NCI-H2227 (cell line): ENCODE data around the gene DUOX2.
"Not testable (repeated sequence)": the region's sequence is repeated elsewhere in the genome, so short reads cannot be mapped to it uniquely, and the experiment has no call there.

Source experiments
- DNase-seq: peaks from one replicate; lab custom pipeline; 2025; ENCODE audit not compliant: unreplicated experiment; lab: John Stamatoyannopoulos, UW

DUOX2 gene

DNA sequence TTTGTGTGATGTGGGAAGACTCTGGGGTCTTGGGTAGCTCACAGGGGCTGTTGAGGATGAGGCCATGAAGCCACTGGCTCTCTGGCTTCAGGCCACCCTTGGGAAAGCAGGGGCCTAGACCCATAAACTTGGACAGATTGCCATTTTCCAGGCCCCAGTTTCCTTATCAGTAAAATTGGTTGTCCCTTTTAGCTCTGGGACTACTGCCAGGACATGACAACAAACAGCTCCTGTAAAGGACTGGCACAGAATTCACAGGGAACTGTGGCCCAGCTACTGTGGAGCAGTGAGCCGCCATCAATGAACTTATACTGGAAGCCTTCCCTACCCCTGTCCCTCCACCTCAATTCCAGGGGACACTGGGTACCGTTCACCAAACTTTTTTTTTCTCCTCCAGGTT is 36.6 kb downstream of the DUOX2 start:
- DNase-seq = not testable (repeated sequence)

DNA sequence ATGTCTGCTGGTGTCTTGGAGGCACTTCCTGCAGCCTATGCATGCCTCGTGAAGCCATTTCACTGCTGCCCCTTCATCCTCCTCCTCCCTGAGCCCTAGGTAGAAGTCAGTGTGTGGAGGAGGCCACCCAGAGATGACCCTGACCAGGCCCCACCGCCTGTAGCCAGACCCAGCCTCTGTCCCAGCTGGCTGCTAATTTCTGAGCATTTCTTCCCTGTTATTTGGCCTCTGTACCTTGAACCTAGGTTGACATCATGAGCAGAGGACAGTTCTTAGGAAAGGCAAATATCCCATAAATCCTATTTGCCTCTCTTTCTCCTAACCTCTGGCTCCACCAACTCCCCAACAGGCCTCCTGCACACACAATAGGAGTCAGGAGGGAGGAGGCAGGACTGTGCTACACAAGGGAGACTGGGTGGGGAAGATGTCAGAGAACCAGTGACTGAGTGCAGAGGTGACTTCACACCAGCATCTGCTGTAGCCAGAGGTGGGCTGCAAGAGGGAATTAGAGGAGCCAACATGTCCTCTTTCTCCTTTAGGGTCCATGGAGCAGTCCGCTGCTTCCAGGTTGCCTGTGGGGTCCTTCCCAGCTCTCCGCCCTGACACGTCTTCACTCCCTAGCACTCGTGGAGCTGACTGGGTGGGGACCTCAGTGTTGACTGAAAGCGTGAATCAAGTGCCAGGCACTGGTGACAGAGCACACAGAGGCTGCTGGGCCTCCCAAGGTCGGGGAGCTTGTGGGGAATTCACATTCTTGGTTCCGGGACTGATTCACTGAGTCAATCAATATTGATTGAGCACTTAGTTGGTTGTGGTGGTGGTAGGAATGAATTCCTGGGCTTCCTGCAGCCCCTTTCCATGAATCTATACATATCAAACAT is 38.3 kb downstream of the DUOX2 start:
- not testable (repeated sequence) for DNase-seq

DNA sequence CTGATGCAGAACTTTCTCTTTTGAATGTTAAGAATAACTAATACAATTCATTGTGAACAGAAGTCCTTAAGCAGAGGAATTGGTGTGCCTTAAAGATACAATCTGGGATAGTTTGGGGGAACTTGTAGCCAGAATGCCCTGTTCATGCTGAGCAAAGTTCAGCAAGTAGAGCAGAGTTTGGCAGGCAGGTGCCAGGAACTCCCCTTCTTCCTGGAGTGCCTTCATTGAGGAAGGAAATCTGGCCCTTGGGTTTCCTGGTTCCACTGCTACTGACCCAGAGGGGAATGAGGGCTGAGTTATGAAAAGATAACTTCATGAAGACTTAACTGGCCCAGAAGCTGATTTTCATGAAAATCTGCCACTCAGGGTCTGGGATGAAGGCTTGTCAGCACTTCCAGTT is 40.4 kb downstream of the DUOX2 start:
- not testable (repeated sequence) for DNase-seq

DNA sequence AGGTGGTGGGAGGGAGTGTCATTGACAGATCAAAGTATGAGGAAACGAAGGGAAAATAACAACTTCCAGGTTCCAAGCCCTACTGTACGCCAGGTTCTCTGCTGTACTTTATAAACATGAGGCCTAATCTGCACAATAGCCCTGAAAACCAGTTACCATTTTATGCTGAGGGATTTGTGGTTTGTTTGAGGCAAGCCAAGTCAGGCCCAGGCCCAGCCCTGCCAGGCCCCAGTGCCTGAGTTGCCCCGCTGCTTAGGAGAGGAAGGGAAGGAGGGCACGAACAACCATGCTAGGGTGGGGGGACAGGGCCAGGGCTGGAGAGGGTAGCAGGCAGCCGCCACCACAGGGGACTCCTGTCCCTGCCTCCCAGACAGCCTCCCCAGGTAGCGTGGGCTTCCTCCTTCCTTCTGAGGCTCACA is 44.0 kb downstream of the DUOX2 start:
- not testable (repeated sequence) for DNase-seq

DNA sequence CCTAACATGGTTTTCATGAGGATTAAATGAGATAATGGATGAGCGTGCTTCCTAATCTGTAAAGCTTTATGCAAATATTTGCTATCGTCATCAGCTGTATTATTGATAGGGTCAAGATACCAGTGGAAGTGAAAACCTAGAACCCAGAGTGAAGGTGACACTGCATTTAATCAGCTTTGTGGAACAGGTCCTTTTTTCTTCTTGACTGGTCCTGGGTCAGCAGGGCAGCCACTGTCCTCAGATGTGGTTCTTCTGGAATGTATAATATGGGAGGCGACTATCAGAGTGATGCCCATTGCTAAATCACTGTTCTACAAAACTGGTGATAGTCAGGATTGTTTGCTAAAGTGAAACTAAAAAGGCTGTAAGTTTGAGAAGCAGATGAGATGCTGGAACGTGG is 49.6 kb downstream of the DUOX2 start:
- DNase-seq = no peak

DNA sequence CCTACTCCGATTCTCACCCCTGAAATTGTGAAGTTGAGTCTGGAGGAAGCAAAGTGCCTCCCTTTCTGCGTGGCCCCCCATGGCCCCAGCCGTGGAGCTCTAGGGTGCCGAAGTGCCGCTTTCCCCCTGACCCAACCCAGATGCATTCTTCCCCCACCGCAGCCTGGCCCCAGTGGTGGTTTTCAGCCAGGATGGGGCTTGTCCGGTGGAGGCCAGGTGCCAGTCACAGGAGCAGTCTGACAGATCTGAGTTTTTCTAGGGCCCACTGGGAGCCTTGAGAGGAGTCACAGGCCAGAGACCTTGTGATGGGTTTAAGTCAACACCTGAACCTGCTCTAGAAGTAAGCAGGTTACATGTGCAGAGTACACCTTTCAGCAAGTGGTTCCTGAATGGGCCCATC is 51.7 kb downstream of the DUOX2 start:
- not testable (repeated sequence) for DNase-seq

DNA sequence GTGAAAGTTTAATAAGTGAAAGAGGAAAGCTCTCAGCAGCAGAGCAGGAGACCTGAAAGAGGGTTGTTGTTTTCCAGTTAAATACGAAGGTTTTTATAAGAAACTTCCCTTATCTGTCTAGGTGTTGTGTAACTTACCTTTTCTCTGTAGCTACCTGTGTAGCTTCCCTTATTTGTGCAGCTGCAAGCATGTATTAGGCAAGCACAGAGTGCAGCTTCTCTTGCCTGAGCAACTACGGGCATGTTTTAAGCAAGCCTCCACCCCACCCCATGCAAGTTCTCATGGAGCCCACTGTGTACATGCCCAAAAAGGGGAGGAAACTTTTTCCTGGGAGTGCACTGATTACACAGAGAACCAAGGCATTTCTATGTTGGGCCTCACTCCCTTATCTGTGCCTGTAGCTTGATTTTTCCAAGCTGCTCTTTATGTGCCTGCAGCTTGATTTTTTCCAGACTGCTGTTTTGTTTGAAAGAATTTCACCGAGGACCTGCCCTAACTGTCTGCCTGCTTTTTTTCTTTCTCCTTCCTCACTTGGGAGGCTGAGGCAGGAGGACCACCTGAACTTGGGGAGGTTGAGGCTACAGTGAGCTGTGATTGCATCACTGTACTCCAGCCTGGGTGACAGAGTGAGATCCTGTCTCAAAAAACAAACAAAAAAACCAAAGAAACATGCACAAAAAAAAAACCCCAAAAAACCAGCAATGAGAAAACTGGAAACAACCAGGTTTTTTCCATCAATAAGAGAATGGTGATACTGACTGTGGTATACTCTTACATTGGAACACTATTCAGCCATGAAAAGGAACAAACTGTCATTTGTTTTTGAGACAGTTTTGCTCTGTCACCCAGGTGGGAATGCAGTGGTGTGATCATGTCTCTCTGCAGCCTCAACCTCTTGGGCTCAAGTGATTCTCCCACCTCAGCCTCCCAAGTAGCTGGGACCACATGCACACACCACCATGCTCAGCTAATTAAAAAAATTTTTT is 55.0 kb downstream of the DUOX2 start:
- DNase-seq = not testable (repeated sequence)

DNA sequence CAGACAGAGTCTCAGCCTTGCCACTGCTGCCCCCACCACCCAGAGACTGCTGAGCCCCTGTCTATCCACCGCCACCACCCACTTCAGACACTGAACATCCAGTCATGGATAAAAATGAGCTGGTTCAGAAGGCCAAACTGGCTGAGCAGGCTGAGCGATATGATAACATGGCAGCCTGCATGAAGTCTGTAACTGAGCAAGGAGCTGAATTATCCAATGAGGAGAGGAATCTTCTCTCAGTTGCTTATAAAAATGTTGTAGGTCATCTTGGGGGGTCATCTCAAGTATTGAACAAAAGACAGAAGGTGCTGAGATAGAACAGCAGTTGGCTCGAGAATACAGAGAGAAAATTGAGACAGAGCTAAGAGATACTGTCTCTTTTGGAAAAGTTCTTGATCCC is 61.3 kb downstream of the DUOX2 start:
- DNase-seq = not testable (repeated sequence)

DNA sequence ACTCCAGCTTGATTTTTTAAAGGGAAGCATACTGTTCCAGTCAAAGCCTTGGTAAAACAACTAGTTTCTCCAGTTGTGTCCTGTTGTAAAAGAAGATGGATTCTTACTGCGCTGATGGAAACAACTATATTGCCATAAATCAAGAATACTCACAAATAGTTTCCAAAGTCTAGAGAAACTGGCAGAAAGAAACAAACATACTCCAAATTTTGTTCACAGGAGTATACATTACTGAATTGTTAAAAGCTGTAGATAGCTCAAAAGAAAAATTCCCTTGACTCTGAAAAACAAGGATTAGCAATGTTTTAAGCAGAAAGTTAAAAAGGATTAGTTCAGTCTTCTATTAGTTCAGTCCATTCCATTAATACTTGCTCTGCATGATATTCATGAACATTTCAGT is 63.4 kb downstream of the DUOX2 start:
- no peak for DNase-seq

DNA sequence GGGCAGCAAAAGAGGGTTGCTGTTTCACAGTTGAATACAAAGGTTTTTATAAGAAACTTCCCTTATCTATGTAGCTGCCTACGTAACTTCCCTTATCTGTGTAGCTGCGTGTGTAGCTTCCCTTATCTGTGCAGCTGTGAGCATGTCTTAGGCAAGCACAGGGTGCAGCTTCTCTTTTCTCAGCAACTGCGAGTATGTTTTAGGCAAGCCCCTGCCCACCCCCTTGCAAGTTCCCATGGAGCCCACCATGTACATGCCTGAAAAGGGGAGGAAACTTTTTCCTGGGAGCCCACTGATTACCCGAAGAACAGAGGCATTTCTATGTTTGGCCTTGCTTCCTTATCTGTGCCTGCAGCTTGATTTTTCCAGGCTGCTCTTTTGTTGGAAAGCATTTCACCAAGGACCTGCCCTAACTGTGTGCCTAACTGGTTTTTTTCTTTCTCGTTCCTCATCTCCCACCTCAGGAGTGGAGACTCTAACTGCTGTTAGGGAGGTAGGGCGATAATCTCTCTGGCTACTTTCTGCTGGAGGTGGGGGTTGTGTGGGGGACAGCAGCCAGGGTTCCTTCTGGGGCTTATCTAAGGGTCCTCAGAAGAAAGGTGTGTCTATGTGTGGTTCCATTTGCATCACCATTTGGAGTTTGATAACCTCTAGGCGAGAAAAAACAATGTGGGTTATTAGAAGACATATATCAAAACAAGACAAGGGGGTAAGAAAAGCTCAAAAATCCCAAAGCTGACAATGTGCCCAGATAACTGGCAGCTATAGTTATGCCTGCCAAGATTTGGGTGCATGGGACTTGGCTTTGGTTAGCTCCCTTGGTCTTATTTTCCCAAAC is 65.0 kb downstream of the DUOX2 start:
- no peak for DNase-seq

DNA sequence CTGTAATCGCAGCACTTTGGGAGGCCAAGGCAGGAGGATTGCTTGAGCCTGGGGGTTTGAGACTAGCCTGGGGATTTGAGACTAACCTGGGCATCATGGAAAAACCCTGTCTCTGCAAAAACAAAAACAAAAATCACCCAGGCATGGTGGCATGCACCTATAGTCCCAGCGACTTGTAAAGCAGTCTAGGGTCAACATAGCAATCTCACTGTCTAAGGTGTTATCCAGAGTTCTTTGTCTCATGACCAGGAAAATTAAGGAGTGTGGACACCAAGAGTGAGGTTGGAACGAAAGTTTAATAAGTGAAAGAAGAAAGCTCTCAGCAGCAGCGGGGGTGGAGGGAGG is 65.6 kb downstream of the DUOX2 start:
- DNase-seq = not testable (repeated sequence)

DNA sequence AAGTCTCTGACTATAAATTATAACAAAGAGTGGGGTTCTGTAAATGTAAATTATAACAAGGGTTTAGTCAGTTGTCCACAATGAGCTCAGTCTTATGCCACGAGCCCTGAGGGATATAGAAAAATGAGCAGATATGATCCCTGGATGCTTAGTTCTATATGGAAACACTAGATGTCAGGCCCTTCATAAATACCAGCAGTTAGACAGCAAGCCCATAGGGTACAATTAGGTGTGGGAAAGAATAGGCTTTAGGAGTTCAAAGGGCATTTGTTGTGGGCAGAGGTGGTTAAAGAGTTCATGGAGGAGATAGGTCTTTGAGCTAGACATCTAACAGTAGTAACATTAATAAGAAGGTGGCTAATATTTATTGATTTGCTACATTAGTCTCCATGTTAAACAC is 69.7 kb downstream of the DUOX2 start:
- not testable (repeated sequence) for DNase-seq

DNA sequence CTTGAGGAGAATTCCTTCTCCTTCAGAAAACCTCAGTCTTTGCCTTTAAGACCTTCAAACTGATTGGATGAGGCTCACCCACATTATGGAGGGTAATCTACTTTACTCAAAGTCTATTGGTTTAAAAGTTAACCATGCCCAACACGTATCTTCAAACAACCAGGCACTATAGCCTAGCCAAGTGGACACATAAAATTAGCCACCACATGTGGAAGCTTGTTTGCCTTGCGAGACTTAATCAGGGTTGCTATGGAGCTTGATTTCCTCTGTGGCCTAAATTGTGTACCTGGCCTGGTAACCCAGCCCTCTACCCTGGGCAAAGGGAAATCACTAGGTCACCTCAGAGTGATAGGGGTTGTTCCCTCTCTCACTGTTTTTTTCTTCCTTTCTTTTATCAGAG is 71.1 kb downstream of the DUOX2 start:
- DNase-seq = not testable (repeated sequence)
